GM19238 (cell line): Measurements from ENCODE around the gene CD6.
A peak's percentile ranks its signal among the peaks of the same experiment; 100 is the strongest.
"Not testable (repeated sequence)": the region's sequence is repeated elsewhere in the genome, so short reads cannot be mapped to it uniquely, and the experiment has no call there.

Experiments used
- DNase-seq: peaks from one replicate; pipeline ENCODE4 v3.0.0; 2011; ENCODE audit warnings: low spot score; ENCODE audit not compliant: insufficient read length

The CD6 gene

DNA sequence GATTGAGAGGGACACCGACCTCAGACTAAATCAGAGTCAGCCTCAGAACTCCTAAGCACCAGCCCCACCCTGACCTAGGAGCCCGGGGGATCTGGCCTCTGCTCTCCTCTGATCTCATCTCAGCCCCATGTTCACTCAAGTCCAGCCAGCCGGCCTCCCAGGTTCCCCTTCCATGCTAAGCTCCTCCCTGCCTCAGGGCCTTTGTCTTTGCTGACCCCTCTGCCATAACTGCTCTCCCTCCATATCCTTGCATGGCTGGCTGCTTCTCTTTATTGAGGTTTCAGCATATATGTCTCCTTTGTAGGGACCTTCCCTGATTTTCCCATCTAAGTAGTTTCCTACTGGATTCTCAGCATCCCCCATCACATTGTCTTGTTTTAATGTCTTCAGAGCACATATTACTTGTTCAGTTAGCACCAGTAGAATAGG is 18.7 kb upstream of the CD6 start:
- no peak for DNase-seq

- DNase-seq: no peak
Measured at GRCh38 chr11:60953781-60954180, 17.7 kb upstream of the CD6 start.

- DNase-seq: no peak
Measured at GRCh38 chr11:60954421-60954820, 17.1 kb upstream of the CD6 start.

GRCh38 chr11:60955571-60955970 is 15.9 kb upstream of the CD6 start:
- no peak for DNase-seq

- no peak for DNase-seq
Measured at GRCh38 chr11:60957188-60957587, 14.3 kb upstream of the CD6 start.

DNA sequence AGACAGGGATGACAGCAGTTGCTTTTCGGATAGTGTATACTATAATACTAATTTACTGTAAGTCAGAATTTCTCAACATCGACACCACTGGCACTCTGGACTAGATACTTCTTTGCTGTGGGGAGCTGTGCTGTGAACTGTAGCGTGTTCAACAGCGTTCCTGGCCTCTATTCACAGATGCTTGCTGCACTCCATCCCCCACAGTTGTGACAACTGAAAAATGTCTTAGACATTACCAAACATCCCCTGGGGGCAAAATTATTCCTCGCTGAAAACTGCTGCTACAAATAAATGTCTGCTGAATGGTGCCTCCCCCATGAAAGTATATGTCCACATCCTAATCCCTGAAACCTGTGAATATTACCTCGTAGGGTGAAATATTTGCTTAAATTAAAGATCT is 12.0 kb upstream of the CD6 start:
- DNase-seq: no peak

DNA sequence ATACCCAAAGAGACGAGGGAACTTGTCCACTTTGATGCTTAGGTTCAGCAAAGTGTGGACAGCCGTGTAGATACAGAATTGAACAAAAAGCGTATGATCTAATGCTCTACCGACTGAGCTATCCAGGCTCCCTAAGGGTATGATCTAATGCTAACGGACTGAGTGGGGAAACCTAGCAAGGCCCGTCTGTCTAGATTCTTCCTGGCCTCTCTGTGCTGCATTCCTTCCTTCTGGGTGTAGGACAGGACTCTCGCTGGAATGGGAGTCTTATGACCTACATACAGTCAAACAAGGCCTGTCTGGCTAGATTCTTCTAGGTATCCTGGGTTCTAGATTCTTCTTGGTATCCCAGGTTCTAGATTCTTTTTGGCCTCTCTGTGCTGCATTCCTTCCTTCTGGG is 11.1 kb upstream of the CD6 start:
- no peak for DNase-seq

GRCh38 chr11:60964801-60965200 is 6.7 kb upstream of the CD6 start:
- DNase-seq: no peak

DNA sequence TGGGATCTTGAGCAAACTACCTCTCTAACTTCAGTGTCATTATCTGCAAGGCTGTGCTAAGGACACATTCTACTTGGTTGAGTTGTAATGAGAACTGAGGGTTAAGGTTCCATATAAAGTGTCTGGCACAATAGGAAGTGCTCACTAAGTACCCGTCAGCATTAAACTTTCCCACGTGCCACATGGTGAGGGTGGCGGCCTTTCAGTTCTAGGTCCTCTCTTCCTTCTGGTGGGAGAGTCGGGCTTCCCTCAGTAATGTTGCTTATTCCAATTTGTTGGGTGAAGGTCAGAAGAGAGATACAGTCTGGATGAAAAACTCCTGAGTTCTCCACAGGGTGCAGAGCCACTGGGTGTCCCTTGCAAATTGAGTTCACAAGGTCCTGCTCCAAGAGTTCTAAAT is 4.6 kb upstream of the CD6 start:
- no peak for DNase-seq

DNA sequence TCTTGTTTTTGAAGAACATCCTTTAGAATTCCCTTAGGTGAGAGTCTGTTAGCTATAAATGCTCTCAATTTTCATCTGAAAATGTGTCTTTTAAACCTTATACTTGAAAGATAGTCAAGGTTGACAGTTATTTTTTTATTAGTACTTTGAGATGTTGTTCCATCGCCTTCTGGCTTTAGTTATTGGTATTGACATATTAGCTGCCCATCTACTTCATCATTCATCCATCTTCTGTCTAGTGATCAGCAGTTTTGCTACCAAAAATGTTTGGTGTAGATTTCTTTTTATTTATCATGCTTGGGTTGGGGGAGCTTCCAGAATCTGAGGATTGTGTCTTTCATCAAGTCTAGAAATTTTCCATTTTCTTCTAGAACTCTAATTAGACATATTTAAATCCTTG is 3.3 kb upstream of the CD6 start:
- no peak for DNase-seq

DNA sequence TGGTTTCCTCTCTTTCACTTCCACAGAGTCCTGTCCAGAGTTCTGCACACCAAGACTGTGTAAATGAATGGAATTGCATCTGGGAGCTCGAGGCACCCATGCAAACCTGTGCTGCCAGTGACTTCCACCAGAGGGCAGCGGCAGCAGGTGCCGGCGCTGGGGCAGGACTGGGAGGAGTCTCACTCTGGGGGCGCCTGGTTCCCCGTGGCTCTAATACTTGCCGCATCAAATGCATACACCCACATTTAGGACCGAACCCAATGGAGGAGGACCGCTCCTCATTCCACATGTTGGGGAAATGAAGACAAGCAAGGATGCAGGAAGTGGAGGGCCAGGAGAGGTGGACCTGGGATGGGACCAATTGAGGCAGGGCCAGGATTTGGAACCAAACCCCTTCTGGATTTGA is 1.1 kb upstream of the CD6 start:
- DNase-seq: peak; percentile 67

DNA sequence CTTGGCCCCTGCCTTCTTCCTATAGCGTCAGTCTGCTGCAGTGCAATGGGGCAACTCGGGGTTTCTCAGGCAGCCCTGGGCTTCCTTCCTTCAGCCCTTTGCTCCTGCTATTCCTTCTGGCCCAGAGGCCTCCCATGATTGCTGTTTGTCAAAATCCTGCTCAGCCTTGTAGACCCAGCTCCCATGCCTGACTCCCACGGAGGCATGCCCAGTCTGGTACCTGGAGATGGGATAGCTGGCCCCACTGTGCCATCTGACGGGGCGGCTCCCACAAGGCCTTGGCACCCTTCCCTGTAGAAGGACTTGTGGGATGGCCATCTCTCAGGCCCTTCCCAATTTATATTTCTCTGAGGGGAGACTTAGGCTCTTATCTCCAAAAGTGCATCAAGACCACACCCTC is 590 bp upstream of the CD6 start:
- no peak for DNase-seq

GRCh38 chr11:60972182-60973030 is 926 bp downstream of the CD6 start:
- DNase-seq: no peak

- DNase-seq: no peak
Measured at GRCh38 chr11:60973699-60974098, 2.2 kb downstream of the CD6 start.

- not testable (repeated sequence) for DNase-seq
Measured at GRCh38 chr11:60974316-60974715, 2.8 kb downstream of the CD6 start.

- no peak for DNase-seq
Measured at GRCh38 chr11:60974726-60975125, 3.2 kb downstream of the CD6 start.

- DNase-seq: no peak
Measured at GRCh38 chr11:60977224-60977623, 5.7 kb downstream of the CD6 start.

- no peak for DNase-seq
Measured at GRCh38 chr11:60977836-60978235, 6.4 kb downstream of the CD6 start.

GRCh38 chr11:60978546-60979380 is 7.3 kb downstream of the CD6 start:
- DNase-seq: no peak

GRCh38 chr11:60981515-60981914 is 10.0 kb downstream of the CD6 start:
- DNase-seq: no peak

- DNase-seq: no peak
Measured at GRCh38 chr11:60982184-60982583, 10.7 kb downstream of the CD6 start.

DNA sequence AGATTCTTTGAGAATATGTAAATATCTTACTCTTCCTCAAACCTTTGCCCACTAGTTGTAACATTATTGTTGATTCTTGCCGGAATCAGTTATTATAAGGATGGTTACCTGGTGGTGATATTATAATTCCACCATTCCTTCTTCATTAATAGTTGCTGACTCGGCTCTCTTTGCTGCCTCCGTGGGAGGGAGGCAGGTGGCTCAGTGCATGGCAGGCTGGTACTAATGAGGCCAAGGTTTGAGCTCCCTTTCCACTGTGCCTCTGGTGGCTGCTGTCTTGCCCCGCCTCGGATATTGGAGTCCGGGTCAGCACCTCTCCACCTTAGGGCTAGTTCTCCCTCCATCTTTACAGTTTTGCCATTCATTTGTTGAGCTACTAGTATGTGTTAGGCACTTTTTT is 12.7 kb downstream of the CD6 start:
- DNase-seq: no peak

DNA sequence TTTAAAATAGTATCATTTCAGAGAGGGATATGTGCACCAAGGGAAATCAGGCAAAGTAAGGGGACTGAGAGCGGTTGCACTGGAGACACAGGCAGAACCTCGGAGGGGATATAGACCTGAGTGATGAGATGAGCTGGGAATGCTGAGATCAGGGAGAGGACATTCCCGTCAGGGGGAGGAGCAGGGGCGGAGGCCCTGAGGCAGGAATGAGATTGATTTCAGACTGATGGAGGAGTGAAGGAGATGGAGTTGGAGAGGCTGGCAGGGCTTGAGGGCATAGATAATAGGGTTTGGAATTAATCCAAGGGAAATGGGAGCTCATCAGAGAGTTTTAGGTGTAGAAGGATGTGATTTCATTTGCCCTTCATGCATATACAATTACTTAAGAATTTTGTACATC is 13.2 kb downstream of the CD6 start:
- no peak for DNase-seq
